HG03520 (cell line): ENCODE results near the gene GATAD2B.

Source experiments
- ATAC-seq: cut with Tn5 transposase; IDR thresholded peaks from one replicate; pipeline ENCODE4 v1.9.1; 2021; ENCODE audit warnings: mild to moderate bottlenecking, moderate library complexity; ENCODE audit not compliant: unreplicated experiment

GATAD2B gene

DNA sequence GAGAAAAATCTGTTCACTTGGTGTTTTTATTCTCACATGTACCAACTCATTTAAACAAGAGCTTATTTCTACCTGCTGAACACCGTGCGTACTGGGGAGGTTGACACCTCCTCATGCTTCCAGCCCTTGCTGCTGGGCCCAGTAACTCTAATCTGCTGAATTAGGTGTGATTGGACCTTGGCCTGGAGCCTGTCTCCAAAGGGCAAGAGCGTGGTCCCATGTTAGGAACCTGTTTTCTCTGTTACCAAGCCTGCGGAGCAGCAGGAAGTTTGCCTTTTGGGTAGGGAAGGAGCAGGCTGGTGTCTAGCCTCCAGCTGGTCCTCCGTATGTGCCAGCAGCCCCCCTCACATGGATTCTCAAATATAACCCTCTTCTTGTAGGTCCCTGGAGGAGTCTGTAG, 158.5 kb downstream of the GATAD2B start:
- no peak for ATAC-seq

DNA sequence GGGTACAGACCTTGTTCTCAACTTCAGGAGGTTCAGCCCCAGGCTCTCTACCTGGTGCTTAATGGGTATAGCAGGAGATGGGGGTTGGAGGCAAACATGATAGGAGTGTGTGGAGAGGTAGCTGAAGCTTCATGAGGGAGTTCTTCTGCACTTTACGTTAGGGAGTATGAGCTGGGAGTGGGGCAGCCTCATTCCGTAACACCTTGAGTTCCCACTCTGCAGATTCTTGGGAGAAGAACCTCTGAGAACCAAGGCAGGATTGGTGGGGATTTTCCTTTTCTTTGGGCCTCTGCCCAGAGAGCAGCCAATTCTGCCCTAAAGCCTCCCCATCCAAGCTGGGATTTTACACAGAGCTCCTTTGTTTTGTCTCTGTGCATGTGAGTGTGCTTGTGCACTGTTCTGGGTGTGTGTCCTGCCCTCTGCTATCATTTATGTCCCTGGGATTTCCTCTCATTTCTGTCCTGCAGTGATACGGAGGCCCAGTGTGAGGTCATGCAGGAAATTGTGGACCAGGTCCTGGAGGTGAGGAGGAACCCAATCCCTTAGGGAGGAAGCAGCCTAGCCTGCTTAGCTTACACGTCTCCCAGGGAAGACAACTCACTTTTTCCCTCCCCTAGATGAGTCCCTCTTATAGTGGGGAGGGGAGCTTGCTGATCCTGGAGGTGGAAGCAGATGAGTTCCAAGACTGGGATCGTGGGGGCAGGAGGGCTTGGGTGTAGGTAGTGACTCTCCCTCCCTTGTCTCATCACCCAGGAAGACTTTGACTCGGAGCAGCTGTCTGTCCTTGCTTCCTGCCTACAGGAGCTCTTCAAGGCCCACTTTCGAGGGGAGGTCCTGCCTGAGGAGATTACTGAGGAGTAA, 159.2 kb downstream of the GATAD2B start:
- ATAC-seq: no peak

DNA sequence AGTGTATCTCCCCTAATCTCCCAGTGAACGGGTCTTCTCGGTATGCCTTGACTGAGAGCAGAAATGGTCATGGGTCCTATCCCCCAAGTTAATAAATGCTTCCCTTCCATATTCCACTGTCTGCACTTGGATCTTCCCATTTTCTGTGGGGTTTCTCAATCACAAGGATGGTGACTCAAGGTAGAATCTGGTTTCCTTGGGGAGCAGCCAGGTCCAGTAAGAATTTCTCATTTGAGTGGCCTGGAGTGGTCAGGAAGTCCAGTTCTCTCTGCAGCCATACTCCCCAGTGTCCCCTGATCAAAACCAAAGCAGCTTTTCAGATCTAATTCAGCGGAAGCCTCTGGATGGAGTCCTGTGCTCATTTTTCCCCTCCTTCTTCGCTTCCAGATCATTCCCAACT, 162.3 kb downstream of the GATAD2B start:
- no peak for ATAC-seq
